ENCODE measurements around the gene PCSK2.
"Not testable (repeated sequence)": the region's sequence is repeated elsewhere in the genome, so short reads cannot be mapped to it uniquely, and the experiment has no call there.

The PCSK2 gene, protein sequence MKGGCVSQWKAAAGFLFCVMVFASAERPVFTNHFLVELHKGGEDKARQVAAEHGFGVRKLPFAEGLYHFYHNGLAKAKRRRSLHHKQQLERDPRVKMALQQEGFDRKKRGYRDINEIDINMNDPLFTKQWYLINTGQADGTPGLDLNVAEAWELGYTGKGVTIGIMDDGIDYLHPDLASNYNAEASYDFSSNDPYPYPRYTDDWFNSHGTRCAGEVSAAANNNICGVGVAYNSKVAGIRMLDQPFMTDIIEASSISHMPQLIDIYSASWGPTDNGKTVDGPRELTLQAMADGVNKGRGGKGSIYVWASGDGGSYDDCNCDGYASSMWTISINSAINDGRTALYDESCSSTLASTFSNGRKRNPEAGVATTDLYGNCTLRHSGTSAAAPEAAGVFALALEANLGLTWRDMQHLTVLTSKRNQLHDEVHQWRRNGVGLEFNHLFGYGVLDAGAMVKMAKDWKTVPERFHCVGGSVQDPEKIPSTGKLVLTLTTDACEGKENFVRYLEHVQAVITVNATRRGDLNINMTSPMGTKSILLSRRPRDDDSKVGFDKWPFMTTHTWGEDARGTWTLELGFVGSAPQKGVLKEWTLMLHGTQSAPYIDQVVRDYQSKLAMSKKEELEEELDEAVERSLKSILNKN

GRCh38 chr20:17226410-17227218, at the start of gene PCSK2:
Gene PCSK2, plus strand, starts transcription at chr20:17227040. Its CDS starts 266 bp downstream, at chr20:17227306.
- DNase-seq: no peak

DNA sequence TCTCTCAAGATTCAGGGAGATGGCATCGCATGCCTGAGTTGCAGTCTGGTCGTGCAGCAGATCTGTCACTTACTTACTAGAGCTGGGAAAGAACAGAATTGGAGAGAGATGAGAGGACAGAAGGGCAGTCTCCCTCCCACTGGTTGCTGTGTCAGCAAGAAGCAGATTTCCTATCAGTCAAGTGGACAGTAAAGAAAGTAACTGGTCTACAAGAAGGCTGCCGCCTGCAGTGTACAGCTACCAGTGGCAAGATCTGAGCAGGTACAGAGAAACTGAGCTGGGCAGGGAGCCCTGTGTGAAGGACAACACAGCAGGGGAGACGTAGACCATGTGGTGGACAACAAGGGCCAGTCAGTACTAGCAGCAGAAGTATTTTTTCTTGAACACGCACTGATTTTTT, 49.5 kb upstream of the PCSK2 start:
- no peak for DNase-seq

- no peak for DNase-seq
These were observed 47.0 kb upstream of the PCSK2 start for GRCh38 chr20:17179840-17180239.

- no peak for DNase-seq
These were observed 36.7 kb upstream of the PCSK2 start for GRCh38 chr20:17189976-17190695.

- no peak for DNase-seq
These were observed 29.8 kb upstream of the PCSK2 start for GRCh38 chr20:17197041-17197440.

GRCh38 chr20:17202030-17202429, 24.8 kb upstream of the PCSK2 start:
- no peak for DNase-seq

GRCh38 chr20:17202673-17203072, 24.2 kb upstream of the PCSK2 start:
- no peak for DNase-seq

- DNase-seq: no peak
These were observed 21.6 kb upstream of the PCSK2 start for GRCh38 chr20:17205084-17205813.

DNA sequence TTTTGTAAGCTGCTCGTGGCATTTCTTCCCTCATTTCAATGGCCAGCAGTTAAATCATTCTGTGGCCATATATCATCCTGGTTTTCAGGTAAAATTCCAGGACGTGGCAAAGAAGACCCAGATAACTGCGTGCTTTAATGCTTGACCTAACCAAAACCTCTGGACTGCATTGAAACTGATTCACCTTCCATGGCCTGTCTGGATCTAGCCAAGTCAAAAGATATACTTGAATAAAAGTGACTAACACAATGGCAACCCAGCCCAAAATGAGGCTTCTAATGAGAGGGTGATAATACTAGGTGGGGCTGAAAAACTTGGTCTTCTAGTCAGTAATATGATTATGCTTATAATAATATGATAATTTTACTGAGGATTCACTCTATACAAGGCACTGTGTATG, 16.5 kb upstream of the PCSK2 start:
- no peak for DNase-seq

DNA sequence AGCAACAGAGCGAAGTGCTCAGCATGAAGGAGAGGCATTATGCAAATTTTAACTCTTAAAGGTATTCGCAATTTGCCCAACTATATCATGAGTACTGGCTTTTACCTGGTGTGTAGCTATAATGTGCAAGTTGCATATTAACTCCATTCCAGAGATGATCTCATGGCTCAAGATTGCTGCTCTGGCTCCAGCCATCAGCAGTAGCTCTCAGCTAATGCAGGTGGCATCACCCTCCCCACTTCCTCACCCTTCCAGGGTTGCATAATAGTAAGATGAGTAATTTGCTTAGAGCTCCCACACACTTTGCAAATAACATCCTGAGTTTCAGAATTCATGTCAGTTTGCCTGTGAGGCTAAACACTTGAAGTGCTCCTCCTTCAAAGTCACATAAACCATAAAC, 15.9 kb upstream of the PCSK2 start:
- peak; percentile 5 for DNase-seq

DNA sequence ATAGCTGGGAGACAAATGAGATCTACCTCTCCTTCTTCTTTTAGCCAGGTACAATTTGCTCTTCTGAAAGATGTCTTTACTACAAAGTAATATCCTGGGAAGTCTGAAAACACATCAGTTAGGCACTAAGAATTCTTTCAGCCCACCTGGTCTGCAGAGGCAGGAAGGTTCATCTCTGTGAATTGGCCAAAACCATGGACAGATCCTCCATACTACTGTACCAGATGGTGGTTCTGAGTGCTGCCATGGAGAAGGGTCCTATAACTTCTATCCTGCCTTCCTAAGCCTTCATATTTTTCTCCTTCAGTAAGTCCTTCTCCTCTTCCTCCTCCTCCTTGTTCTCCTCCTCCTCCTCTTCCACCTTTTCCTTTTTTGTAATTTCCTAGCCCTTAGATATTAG, 11.7 kb upstream of the PCSK2 start:
- no peak for DNase-seq

GRCh38 chr20:17219856-17220255, 7.0 kb upstream of the PCSK2 start:
- not testable (repeated sequence) for DNase-seq

GRCh38 chr20:17223553-17223952, 3.3 kb upstream of the PCSK2 start:
- no peak for DNase-seq

DNA sequence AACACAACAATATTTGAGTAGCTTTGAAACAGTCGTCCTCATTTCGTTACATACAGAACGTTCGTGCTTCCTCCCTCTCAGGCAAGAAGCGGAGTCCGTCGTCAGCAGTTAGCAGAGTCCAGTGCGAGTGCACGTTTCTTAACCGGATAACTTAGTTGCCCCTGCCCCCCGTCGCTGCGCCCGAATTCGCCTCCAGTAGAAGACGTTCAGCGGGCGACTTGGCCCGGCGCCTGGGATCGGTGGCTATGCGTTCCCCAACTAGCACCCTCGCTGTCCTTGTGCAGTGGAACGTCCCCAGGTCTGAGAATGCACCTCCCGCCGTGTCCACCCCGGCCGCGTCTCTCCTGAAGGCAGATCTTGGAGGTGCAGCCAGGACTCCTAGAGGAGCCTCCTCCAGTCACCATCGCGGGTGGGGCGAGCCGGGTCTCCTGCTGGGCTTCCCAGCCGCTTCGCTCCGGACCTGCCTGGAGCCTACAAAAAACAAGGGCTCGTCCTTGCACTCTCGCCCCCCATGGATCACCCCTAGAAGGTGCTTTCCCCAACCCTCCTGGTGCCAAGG, 910 bp upstream of the PCSK2 start:
- no peak for DNase-seq

GRCh38 chr20:17227219-17227575, 357 bp downstream of the PCSK2 start:
- no peak for DNase-seq

GRCh38 chr20:17227669-17228623, 1.1 kb downstream of the PCSK2 start:
- no peak for DNase-seq

DNA sequence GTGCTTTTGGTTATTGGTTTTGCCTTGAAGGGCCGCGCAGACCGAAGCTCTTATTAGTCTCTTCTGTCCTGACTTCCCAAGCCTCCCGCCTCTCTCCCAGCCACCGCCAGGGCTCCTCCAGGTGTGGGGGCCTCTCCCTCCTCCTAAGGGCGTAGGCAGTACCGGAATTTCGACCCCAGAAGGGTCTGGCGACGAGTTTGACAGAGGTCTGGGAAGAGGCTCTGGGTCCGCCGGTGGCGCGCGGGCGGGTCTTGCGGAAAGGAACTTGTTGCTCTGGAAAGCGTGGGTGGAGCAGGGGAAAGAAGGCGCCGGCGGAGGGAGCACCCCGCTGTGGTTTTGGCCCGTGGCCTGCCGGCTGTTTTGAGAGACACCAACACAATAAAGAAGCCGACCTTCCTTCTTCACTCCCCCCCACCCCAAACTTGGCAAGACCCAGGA, 1.8 kb downstream of the PCSK2 start:
- DNase-seq: no peak

DNA sequence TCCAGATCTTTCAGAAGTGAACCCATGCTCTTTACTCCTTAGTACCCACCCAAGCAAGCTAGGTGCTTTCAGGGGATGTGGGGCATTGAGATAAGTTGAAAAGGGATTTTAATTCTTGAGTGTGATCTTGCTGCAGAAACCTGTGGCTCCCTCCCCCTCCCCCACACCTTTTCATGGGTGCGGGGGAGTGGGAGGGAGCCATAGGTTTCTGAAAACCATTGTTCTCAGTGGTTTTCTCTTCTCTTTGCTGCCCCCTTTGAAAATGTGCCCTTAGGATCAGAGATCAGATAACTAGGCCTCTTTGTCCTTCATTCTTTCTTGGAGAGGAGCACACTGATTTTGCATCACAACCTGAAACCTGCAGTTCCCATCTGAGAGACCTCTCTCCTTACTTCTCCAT, 2.4 kb downstream of the PCSK2 start:
- no peak for DNase-seq

GRCh38 chr20:17233626-17234025, 6.8 kb downstream of the PCSK2 start:
- no peak for DNase-seq

- DNase-seq: no peak
These were observed 9.9 kb downstream of the PCSK2 start for GRCh38 chr20:17236766-17237165.

GRCh38 chr20:17248224-17248623, 21.4 kb downstream of the PCSK2 start:
- DNase-seq: no peak
